CD4-positive, alpha-beta T cell (primary cell): ENCODE measurements around the gene ALPK1. TPM values are rescaled to one million over a fixed set of nuclear protein-coding genes. Genes with fewer than 3 reads are reported as not detected.

Experiments used
- ATAC-seq: fragments of 200-7000 bp; cut with Tn5 transposase; one replicate; pipeline ENCODE4 v1.10.0; 2022; ENCODE audit warnings: mild to moderate bottlenecking; ENCODE audit not compliant: poor library complexity
- CTCF ChIA-PET: fragments of 350-600 bp; sonication (Branson Sonifier 250); formaldehyde crosslinking; loops from one replicate; lab custom pipeline; 2021; ENCODE audit warnings: antibody characterized with exemption, inconsistent platforms; lab: Charles Lee
- POLR2A ChIA-PET: fragments of 350-600 bp; sonication (Branson Sonifier 250); formaldehyde crosslinking; loops from one replicate; lab custom pipeline; 2021; ENCODE audit warnings: antibody characterized with exemption, inconsistent platforms; lab: Charles Lee
- DNase-seq, 14 experiments: peaks; one replicate each; pipeline ENCODE4 v3.0.0-alpha.2; 2013 to 2020; ENCODE audit warnings: mixed read lengths in 2 of 14
- H3K27ac ChIP-seq, 2 donors: one replicate each; pipeline versions ENCODE4 v1.5.1 to v1.7.0; 2013; ENCODE audit warnings: low read length in 2 of 2, low read depth in 1 of 2, mild to moderate bottlenecking in 1 of 2
- H3K27me3 ChIP-seq, 2 experiments: 1 replicate in 1 of 2; 2 replicates in 1 of 2; pipeline versions ENCODE4 v1.6.1 to v1.7.0; 2013; ENCODE audit warnings: low read length in 2 of 2, control low read depth in 1 of 2, mild to moderate bottlenecking in 1 of 2, moderate library complexity in 1 of 2; ENCODE audit not compliant: insufficient read depth in 2 of 2, control insufficient read depth in 1 of 2
- H3K36me3 ChIP-seq: one replicate; pipeline ENCODE4 v1.6.1; 2013; ENCODE audit warnings: low read length, control low read depth; ENCODE audit not compliant: insufficient read depth
- H3K4me1 ChIP-seq: one replicate; pipeline ENCODE4 v1.6.1; 2013; ENCODE audit warnings: low read length, control low read depth; ENCODE audit not compliant: insufficient read depth
- H3K4me3 ChIP-seq: one replicate; pipeline ENCODE4 v1.5.1; 2013; ENCODE audit warnings: mild to moderate bottlenecking, low read length, moderate library complexity
- H3K9me3 ChIP-seq, 2 experiments: 1 replicate in 1 of 2; 2 replicates in 1 of 2; pipeline versions ENCODE4 v1.6.1 to v1.7.0; 2013; ENCODE audit warnings: low read length in 2 of 2, mild to moderate bottlenecking in 2 of 2, control low read depth in 1 of 2, moderate library complexity in 1 of 2; ENCODE audit not compliant: control insufficient read depth in 1 of 2, insufficient read depth in 1 of 2
- H3K27ac Mint-ChIP-seq: one replicate; pipeline ENCODE4 v1.8.0; 2020; ENCODE audit warnings: mixed read lengths
- H3K27me3 Mint-ChIP-seq: one replicate; pipeline ENCODE4 v1.8.0; 2021; ENCODE audit warnings: mixed read lengths
- H3K36me3 Mint-ChIP-seq: one replicate; pipeline ENCODE4 v1.8.0; 2021; ENCODE audit warnings: low read depth, mixed read lengths
- H3K4me1 Mint-ChIP-seq: one replicate; pipeline ENCODE4 v1.8.0; 2021; ENCODE audit warnings: low read depth, mixed read lengths
- H3K4me3 Mint-ChIP-seq: one replicate; pipeline ENCODE4 v1.8.0; 2020; ENCODE audit warnings: mild to moderate bottlenecking, mixed read lengths
- H3K9me3 Mint-ChIP-seq: one replicate; pipeline ENCODE4 v1.8.0; 2020; ENCODE audit warnings: mixed read lengths
- intact Hi-C, 2 experiments: fragments of 100-400 bp; cut with DNase I in 1 of 2; cut with micrococcal nuclease in 1 of 2; formaldehyde crosslinking; loops; one replicate each; pipeline versions ENCODE4 v1.15.1 to v1.9.0; 2023 to 2025; cut with DNase I, micrococcal nuclease
- total RNA-seq, 174 experiments: library from RNA in 2 of 174; stranded (reverse) in 2 of 174; gene quantifications; one replicate each; pipeline ENCODE4 v1.2.3 and lab custom pipeline; 2021 to 2026
- TF ChIP-seq, protein P1 (sequence below): fragments of 200-600 bp; IDR thresholded peaks from one replicate; pipeline ENCODE4 v1.8.0; 2022; ENCODE audit warnings: antibody characterized with exemption, mild to moderate bottlenecking

ALPK1 gene
- total RNA-seq, 2 experiments from 2014 or later = 8.2 to 9.5 TPM

DNA sequence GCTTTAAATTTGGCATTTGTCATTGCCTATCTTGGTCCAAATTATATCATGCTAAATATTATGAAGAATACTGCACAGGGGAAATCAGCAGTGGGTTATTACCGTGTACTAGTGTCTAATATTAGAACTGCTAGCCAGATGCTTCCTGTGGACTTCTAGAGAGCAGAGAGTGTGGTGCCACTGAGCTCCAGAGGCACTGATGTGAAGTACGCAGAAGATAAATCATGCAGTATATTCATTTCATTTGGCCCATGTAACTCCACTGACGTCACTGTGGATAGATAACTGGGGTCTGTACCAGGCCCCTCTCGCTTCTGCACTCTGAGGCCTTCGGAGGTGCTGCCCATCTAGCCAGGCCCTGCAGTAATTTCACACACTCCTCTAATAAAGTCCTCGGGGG, 80.0 kb downstream of the ALPK1 start:
- DNase-seq = no peak
- Histone ChIP-seq H3K27me3 (no peaks in the 10 kb centered on the region), H3K4me3 (no peak overlapping the region), H3K4me1 (no peaks in the 10 kb centered on the region), H3K36me3 (peaks cover 14% of the 10 kb centered on the region), H3K9me3 (no peaks in the 10 kb centered on the region), H3K27ac (no peak overlapping the region)
- TF ChIP-seq, protein P1, sequence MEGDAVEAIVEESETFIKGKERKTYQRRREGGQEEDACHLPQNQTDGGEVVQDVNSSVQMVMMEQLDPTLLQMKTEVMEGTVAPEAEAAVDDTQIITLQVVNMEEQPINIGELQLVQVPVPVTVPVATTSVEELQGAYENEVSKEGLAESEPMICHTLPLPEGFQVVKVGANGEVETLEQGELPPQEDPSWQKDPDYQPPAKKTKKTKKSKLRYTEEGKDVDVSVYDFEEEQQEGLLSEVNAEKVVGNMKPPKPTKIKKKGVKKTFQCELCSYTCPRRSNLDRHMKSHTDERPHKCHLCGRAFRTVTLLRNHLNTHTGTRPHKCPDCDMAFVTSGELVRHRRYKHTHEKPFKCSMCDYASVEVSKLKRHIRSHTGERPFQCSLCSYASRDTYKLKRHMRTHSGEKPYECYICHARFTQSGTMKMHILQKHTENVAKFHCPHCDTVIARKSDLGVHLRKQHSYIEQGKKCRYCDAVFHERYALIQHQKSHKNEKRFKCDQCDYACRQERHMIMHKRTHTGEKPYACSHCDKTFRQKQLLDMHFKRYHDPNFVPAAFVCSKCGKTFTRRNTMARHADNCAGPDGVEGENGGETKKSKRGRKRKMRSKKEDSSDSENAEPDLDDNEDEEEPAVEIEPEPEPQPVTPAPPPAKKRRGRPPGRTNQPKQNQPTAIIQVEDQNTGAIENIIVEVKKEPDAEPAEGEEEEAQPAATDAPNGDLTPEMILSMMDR = no peak
- no peaks in the 10 kb centered on the region for H3K4me1 Mint-ChIP-seq
- H3K4me3 Mint-ChIP-seq = no peak overlapping the region
- POLR2A ChIA-PET = no interaction called here
- CTCF ChIA-PET = no interaction called here
- no peaks in the 10 kb centered on the region for H3K27me3 Mint-ChIP-seq
- intact Hi-C loops = no loop called here
- peaks cover 41% of the 10 kb centered on the region for H3K36me3 Mint-ChIP-seq
- ATAC-seq = no peak
- H3K9me3 Mint-ChIP-seq = no peaks in the 10 kb centered on the region
- H3K27ac Mint-ChIP-seq = no peak overlapping the region

DNA sequence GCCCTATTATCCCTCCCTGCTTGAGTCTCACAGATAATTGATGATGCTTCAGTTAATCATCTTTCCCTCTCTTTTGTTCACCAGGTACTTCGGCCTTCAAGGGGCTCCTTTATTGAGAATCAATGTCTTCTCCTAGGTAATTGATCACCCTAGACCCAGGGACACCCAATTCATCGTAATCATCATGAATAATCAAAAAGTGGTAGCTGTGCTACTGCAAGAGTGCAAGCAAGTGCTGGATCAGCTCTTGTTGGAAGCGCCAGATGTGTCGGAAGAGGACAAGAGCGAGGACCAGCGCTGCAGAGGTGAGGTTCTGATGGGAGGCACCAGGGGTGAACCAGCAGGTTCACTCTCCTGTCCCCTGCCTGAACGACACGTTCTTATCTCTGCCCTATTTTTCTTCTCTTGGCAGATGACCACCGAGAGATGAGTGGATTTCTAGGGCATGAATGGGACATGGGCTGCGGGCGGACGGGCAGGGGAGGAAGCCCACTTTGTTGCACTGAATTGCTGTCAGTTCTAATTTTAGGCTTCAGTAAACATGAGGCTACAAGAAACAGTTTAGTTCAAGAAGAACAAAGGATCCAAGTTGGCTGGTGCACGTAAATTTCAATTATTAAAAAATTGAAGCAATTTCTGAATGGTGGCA, 80.5 kb downstream of the ALPK1 start:
- POLR2A ChIA-PET = no interaction called here
- Histone ChIP-seq H3K9me3 (no peaks in the 10 kb centered on the region), H3K4me1 (no peaks in the 10 kb centered on the region), H3K36me3 (peaks cover 19% of the 10 kb centered on the region), H3K27me3 (no peaks in the 10 kb centered on the region), H3K4me3 (no peak overlapping the region), H3K27ac (no peak overlapping the region)
- Mint-ChIP-seq H3K4me3 (no peak overlapping the region), H3K27me3 (no peaks in the 10 kb centered on the region), H3K9me3 (no peaks in the 10 kb centered on the region), H3K27ac (no peak overlapping the region), H3K4me1 (no peaks in the 10 kb centered on the region), H3K36me3 (peaks cover 47% of the 10 kb centered on the region)
- CTCF ChIA-PET = no interaction called here
- intact Hi-C loops = no loop called here
- DNase-seq = no peak
- TF ChIP-seq, protein P1 = no peak
- no peak for ATAC-seq

DNA sequence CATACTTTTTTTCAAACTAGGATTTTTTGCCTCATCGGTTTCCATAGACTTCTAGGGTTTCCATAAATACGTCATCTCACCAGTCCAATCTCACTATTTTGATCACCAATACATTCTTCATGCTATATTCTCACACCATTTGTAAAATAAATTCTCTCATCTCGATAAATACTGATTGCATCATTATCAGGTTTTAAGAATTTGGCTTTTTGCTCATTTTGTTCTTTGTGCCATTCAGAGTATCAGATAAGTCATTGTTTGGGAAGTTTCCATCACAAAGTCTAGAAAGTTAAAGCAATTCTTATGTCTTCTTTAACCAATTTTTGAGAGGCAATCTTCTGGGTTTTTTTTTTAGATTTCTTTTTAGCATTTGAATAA, 81.1 kb downstream of the ALPK1 start:
- no peaks in the 10 kb centered on the region for H3K9me3 ChIP-seq
- H3K27ac ChIP-seq = no peak overlapping the region
- ATAC-seq (no peak), DNase-seq (no peak)
- intact Hi-C loops = no loop called here
- POLR2A ChIA-PET = no interaction called here
- no peak overlapping the region for H3K4me3 ChIP-seq
- H3K27me3 ChIP-seq = no peaks in the 10 kb centered on the region
- Mint-ChIP-seq H3K36me3 (peaks cover 50% of the 10 kb centered on the region), H3K4me1 (no peaks in the 10 kb centered on the region), H3K27ac (no peak overlapping the region), H3K9me3 (no peaks in the 10 kb centered on the region), H3K27me3 (no peaks in the 10 kb centered on the region), H3K4me3 (no peak overlapping the region)
- TF ChIP-seq, protein P1 = no peak
- CTCF ChIA-PET = no interaction called here
- H3K36me3 ChIP-seq = peaks cover 20% of the 10 kb centered on the region
- H3K4me1 ChIP-seq = no peaks in the 10 kb centered on the region
